ENCODE measurements around the gene SPACA4.
A peak's percentile ranks its signal among the peaks of the same experiment; 100 is the strongest.
"Not testable (repeated sequence)": the region's sequence is repeated elsewhere in the genome, so short reads cannot be mapped to it uniquely, and the experiment has no call there.

SPACA4 gene

GRCh38 chr19:48619692-48620585 is 13.4 kb downstream of the SPACA4 start:
- no peak for DNase-seq

DNA sequence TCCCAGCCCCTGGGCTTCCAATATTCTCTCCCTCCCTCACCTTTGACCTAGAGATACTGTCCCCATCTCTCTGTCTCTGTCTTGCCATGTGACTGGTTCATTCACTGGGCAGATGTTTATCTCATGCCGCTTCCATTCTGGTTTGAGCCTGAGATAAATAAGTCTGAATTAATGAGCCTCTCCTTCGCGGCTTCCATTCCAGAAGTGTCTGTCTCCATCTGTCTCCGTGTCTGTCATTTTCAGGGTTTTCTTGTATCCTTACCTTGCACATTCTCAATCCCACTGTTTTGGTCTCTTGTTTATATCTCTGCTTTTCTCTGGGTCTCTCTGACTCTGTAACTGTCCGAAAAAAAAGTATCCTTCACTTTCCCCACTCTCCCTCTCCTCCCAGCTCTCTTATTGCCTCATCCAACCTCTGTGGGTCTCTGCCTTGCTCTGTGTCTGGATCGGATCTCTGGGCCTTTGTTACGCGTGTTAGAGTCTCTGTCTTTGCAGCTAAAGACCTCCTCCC is 17.1 kb downstream of the SPACA4 start:
- DNase-seq = no peak

GRCh38 chr19:48624067-48624594 is 17.6 kb downstream of the SPACA4 start:
- peak; percentile 94 to 99 for DNase-seq

DNA sequence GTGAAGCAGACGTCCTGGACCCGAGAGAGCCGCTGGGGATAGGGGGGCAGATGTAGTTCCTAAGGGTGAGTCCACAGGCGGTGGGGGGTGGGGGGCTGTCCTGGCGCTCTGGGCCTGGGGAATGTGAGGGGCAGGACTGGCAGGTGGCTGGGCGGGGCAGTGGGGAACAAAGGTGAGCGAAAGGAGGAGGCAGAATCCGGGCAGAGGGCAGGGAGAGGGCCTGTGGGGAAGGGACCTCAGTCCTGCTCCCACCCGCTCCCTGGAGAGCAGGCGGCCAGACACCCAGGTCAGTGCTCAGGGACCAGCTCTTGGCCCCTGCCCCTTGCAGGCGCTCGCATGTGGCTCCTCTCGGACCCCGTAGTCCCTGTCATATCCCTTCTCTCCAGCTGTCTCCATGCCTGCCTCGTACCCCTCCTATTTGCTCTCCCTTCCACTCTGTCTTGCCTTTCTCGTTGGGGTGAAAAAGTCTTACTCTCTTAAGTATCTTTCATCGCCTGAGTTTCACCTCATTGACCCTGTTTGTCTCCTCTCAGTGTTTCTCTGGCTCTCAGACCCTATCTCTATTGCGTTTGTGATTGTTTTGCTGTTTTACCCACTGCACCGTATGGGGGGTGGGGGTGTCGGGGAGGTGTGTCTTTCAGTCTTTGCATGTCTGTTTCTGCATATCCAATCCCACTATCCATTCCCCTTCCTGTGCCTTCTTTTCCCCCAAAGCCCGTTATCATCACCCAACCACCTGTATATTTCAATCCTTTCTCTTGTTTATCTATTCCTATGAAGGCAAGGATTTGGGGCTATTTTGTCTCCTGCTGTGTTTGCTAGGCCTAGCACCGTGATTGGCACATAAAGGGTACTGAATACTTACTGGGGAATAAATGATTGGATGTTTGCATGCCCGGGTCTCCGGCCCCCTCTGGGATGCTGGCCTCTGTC is 18.5 kb downstream of the SPACA4 start:
- DNase-seq = no peak

DNA sequence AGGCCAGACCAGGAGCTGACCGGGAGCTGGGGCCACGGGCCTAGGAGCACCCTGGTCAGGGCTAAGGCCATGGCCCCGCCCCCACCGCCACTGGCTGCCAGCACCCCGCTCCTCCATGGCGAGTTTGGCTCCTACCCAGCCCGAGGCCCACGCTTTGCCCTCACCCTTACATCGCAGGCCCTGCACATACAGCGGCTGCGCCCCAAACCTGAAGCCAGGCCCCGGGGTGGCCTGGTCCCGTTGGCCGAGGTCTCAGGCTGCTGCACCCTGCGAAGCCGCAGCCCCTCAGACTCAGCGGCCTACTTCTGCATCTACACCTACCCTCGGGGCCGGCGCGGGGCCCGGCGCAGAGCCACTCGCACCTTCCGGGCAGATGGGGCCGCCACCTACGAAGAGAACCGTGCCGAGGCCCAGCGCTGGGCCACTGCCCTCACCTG is 19.4 kb downstream of the SPACA4 start:
- no peak for DNase-seq

GRCh38 chr19:48627201-48627864 is 20.8 kb downstream of the SPACA4 start:
- no peak for DNase-seq

GRCh38 chr19:48627865-48628314 is 21.3 kb downstream of the SPACA4 start:
- no peak for DNase-seq

- DNase-seq = no peak
Observed at GRCh38 chr19:48628486-48629296, 22.1 kb downstream of the SPACA4 start.

DNA sequence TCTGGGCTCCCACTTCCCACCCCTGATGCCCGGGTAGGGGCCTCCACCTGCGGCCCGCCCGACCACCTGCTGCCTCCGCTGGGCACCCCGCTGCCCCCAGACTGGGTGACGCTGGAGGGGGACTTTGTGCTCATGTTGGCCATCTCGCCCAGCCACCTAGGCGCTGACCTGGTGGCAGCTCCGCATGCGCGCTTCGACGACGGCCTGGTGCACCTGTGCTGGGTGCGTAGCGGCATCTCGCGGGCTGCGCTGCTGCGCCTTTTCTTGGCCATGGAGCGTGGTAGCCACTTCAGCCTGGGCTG is 22.7 kb downstream of the SPACA4 start:
- peak in 1 of 2 experiments; percentile 54 for DNase-seq

- peak; percentile 93 to 94 for DNase-seq
Observed at GRCh38 chr19:48629599-48630295, 23.2 kb downstream of the SPACA4 start.

GRCh38 chr19:48630296-48631063 is 23.9 kb downstream of the SPACA4 start:
- peak in 1 of 2 experiments; percentile 43 for DNase-seq

GRCh38 chr19:48631225-48631624 is 24.7 kb downstream of the SPACA4 start:
- no peak for DNase-seq

- DNase-seq = not testable (repeated sequence)
Observed at GRCh38 chr19:48632286-48632685, 25.7 kb downstream of the SPACA4 start.

DNA sequence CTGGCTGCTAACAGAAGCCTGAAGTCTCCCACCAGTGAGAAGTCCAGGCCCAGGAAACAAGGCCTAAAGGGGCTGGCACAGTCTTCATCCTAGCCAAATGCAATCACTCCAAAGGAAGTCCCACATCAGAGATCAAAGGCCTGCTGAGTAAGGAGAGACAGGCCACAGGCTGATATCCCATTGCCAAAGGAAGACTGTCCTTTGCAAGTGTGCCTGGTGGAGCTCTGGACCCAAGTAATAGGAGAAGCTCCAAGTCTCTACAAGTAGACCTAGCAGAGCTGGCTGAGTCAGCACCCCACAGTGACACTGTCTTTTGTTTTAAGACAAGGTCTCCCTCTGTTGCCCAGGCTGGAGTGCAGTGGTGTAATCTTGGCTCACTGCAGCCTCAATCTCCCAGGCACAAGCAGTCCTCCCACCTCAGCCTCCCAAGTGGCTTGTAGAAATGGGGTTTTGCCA is 26.2 kb downstream of the SPACA4 start:
- no peak for DNase-seq

DNA sequence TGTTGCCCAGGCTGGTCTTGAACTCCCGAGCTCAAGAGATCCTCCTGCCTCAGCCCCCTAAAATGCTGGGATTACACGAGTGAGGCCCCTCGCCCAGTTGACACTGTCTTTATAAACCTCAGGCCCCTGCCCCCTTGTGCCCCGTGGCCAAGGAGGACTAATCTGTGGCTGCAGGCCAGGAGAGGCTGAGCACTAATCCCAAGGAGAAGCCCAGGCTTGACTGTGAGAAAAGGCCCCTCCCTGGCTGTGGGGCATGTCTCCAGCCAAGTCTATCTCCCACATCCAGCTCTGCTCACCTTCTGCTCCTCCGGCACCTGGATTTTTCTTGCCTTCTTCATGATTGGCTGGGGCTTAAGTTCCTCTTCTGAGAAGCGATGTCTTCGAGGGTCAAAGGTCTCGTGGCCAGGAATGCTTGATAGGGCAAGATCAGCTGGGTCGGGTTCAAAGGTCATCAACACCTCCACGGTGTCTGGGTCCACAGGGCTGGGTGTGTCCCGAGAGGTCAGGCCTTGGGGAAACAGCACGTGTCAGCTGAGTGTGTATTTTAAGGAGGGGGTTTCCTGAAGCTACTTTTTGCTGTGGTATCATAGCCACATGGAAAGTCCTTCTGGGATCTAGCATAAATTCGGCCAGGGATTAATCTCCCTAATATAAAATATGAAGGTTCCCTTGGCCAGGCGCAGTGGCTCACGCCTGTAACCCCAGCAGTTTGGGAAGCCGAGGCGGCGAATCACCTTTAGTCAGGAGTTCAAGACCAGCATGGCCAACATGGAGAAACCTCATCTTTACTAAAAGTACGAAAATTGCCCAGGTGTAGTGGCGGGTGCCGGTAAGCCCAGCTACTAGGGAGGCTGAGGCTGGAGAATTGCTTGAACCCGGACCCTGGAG is 26.9 kb downstream of the SPACA4 start:
- DNase-seq = no peak

DNA sequence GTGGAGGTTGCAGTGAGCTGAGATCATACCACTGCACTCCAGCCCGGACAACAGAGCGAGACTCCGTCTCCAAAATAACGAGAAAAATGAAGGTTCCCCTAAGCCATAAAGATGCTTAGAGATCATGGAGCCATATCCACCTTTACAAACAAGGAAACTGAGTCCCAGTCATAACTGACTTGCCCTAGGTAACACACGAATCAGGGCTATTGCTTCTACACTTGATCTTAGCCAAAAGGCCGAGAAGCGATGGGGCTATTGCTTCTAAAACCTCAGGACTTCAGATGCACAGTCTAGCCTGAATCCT is 27.4 kb downstream of the SPACA4 start:
- DNase-seq = no peak

DNA sequence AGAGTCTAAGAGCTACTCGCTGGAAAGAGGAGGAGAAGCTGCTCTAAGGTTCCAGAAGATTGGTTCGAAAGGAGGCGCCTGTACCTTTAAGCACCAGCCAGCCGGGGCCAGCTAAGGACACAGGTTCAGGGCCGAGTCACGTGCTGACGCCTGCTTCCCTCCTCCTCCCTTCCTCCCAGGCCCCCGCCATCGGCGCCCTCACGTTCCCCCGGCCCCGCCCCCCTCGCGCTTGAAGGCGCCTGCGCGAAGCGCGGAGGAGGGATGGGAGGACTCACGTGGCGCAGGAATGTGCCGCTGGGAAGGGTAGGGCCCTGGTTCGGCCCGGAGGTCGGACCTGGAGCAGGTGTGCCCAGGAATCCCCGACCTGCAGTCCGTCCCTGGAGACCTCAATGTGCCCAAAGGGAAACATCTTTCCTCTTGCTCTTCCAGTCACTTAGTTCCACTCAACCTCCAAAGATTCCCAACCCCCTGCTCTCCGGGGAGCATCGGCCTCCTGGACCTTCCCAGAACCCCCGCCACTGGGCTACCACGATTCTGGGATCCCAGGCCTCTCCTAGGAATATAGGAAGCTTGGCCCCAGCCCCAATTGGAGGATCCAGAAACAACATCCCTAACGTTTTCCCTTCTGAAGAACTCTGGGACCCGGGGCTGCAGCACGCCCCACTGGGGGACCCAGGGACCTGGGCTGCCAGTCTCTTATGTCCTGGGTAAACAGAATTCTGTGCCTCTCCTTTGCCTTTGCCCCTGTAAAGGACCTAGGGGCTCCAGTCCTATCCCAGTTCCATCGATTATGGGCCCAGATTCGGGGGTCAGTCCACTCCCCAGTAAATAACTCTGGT is 28.1 kb downstream of the SPACA4 start:
- DNase-seq = peak; percentile 95 to 96

DNA sequence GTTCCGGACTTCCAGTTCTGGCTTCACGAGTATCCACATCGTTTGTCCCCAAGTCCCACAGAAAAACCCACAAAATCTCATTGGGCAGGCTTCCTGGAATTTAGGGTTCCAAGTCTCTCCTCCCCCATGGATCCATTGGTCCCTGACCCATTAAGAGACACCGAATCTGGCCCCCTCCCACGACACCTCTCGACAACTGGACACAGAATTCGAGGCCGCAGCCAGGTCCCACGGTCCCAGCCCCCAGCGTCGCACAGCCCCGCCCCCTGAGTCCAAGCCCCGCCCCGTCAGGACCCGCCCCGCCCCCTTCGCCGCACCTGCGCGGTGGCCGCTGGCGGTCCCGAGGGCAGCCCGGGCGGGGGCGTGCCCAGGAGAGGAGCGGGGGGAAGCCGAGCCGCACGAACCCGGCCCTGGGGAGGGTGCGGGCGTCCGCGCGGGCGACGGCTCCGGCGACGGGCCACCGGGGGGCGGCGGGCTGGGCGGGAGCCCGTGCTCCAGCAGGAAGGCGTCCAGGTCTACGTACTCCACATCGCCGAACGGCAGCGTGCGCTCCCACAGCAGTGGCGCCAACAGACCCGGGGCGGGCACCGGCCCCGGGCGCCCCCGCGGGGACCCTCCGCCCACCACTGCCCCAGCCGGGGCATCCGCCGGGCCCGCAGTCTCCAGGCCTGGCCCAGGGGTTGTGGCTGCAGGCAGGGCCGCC is 28.9 kb downstream of the SPACA4 start:
- peak; percentile 44 to 71 for DNase-seq
